GM23248 (cell line): ENCODE measurements around the gene SLC4A8. TPM values are rescaled to one million over a fixed set of nuclear protein-coding genes. Genes with fewer than 3 reads are reported as not detected.

Experiments
- DNase-seq: peaks from one replicate; pipeline ENCODE4 v3.0.0-alpha.2; 2015
- H2AFZ ChIP-seq: fragments of 200-600 bp; sonication (generic); 2 replicates; pipeline ENCODE4 v1.6.1; 2016; ENCODE audit warnings: antibody characterized with exemption
- H3F3A ChIP-seq: fragments of 200-600 bp; sonication (generic); 2 replicates; pipeline ENCODE4 v1.6.1; 2016; ENCODE audit warnings: mild to moderate bottlenecking, antibody characterized with exemption, mixed run types; ENCODE audit not compliant: insufficient read depth
- H3K27ac ChIP-seq: fragments of 200-600 bp; sonication (generic); 2 replicates; pipeline ENCODE4 v1.5.1; 2016; ENCODE audit warnings: mild to moderate bottlenecking
- H3K27me3 ChIP-seq: fragments of 200-600 bp; sonication (generic); replicated peaks from 2 replicates; pipeline ENCODE4 v1.6.1; 2016; ENCODE audit warnings: mild to moderate bottlenecking; ENCODE audit not compliant: insufficient read depth
- H3K36me3 ChIP-seq: fragments of 200-600 bp; sonication (generic); 2 replicates; pipeline ENCODE4 v1.6.1; 2016; ENCODE audit warnings: low read depth, mild to moderate bottlenecking
- H3K4me1 ChIP-seq: fragments of 200-600 bp; sonication (generic); 2 replicates; pipeline ENCODE4 v1.6.1; 2016; ENCODE audit warnings: mild to moderate bottlenecking; ENCODE audit not compliant: insufficient read depth
- H3K4me2 ChIP-seq: fragments of 200-600 bp; sonication (generic); one replicate; pipeline ENCODE4 v1.6.1; 2016; ENCODE audit warnings: mild to moderate bottlenecking; ENCODE audit not compliant: unreplicated experiment
- H3K4me3 ChIP-seq: fragments of 200-600 bp; sonication (generic); 2 replicates; pipeline ENCODE4 v1.5.1; 2016; ENCODE audit warnings: mild to moderate bottlenecking
- H3K79me2 ChIP-seq: fragments of 200-600 bp; sonication (generic); 2 replicates; pipeline ENCODE4 v1.6.1; 2016; ENCODE audit warnings: mild to moderate bottlenecking; ENCODE audit not compliant: insufficient read depth
- H3K9ac ChIP-seq: fragments of 200-600 bp; sonication (generic); 2 replicates; pipeline ENCODE4 v1.6.1; 2016; ENCODE audit warnings: mild to moderate bottlenecking
- H3K9me2 ChIP-seq: fragments of 200-600 bp; sonication (generic); 2 replicates; pipeline ENCODE4 v1.6.1; 2016; ENCODE audit warnings: mixed run types, mild to moderate bottlenecking, moderate library complexity; ENCODE audit not compliant: insufficient read depth
- H3K9me3 ChIP-seq: fragments of 200-600 bp; sonication (generic); one replicate; pipeline ENCODE4 v1.6.1; 2017; ENCODE audit warnings: low read depth
- H4K20me1 ChIP-seq: fragments of 200-600 bp; sonication (generic); 2 replicates; pipeline ENCODE4 v1.6.0; 2016; ENCODE audit not compliant: insufficient read depth
- EZH2 ChIP-seq: fragments of 200-600 bp; sonication (generic); IDR thresholded peaks from 2 replicates; pipeline ENCODE4 v1.6.1; 2018; ENCODE audit warnings: antibody characterized with exemption, mild to moderate bottlenecking; ENCODE audit not compliant: insufficient read depth, poor library complexity, severe bottlenecking
- EZH2phosphoT487 ChIP-seq: fragments of 200-600 bp; sonication (generic); IDR thresholded peaks from 2 replicates; pipeline ENCODE4 v1.6.1; 2018; ENCODE audit warnings: antibody characterized with exemption, moderate library complexity, mild to moderate bottlenecking, low read depth; ENCODE audit not compliant: insufficient read depth
- whole genome bisulfite sequencing, 2 experiments: methylation state at CpG; one replicate each; pipeline ENCODE4 v1.1.6; 2015 to 2017; ENCODE audit warnings: low lambda C conversion rate in 2 of 2, low coverage in 1 of 2; ENCODE audit errors: missing lambda C conversion rate in 2 of 2; 5-methylcytosine and 5-hydroxymethylcytosine counted together
- in situ Hi-C: fragments of 300-500 bp; cut with MboI; formaldehyde crosslinking; loops from 2 replicates; pipeline ENCODE4 v1.15.0; 2020
- polyA plus RNA-seq: library from polyadenylated mRNA; unstranded; fragments of >200 nt; fragmentation: Nextera tagmentation; extraction: Ambion mirVana; gene quantifications from 2 replicates; pipeline ENCODE4 v1.2.1, GENCODE V29; 2016
- total RNA-seq: library from RNA; depleted of rRNA; stranded (reverse); fragments of >200 nt; shearing (Covaris generic); gene quantifications from 2 replicates; pipeline ENCODE4 v1.2.3, GENCODE V29; 2014

Gene SLC4A8
- total and polyA plus RNA-seq, 2 experiments from 2014 or later = 2.6 to 3.1 TPM

DNA sequence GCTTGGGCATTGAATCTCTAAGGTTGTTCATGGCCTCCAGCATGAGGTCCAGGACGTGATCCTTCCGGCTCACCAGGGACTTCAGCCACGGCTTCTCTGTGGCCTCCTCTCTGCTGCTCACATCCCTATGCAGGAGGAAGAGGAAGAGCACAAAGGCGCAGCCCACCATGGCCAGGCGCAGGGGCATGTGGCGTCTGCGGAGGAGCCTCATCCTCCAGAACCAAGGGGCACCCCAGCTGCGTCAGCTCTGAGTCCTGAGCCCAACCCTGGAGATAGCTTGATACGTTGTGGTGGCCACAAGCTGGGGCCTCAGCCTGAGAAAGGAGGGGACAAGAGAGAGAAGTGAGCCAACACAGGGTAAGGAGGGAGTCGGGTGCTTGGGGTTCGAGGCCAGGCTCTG is 45.1 kb upstream of the SLC4A8 start:
- no peak for TF ChIP-seq EZH2phosphoT487
- TF ChIP-seq EZH2 = no peak
- no peaks in the 10 kb centered on the region for H3K9me2 ChIP-seq
- H3K9ac ChIP-seq = no peak overlapping the region
- 84 to 90% methylated on average over 10 to 11 of the region's 11 CpGs for WGBS, 2 experiments
- H3K79me2 ChIP-seq = no peaks in the 10 kb centered on the region
- H4K20me1 ChIP-seq = no peaks in the 10 kb centered on the region
- no peak overlapping the region for H3K27ac ChIP-seq
- in situ Hi-C loops = no loop called here
- no peak for DNase-seq
- peaks cover 7% of the 10 kb centered on the region; the same call in 1 of the 2 replicates for H3F3A ChIP-seq
- H3K36me3 ChIP-seq = no peaks in the 10 kb centered on the region
- no peak overlapping the region for H3K4me2 ChIP-seq
- H3K4me3 ChIP-seq = no peak overlapping the region
- no peak overlapping the region for H2AFZ ChIP-seq
- H3K27me3 ChIP-seq = no peaks in the 10 kb centered on the region
- no peaks in the 10 kb centered on the region for H3K9me3 ChIP-seq
- H3K4me1 ChIP-seq = peaks cover 7% of the 10 kb centered on the region; the same call in 1 of the 2 replicates

DNA sequence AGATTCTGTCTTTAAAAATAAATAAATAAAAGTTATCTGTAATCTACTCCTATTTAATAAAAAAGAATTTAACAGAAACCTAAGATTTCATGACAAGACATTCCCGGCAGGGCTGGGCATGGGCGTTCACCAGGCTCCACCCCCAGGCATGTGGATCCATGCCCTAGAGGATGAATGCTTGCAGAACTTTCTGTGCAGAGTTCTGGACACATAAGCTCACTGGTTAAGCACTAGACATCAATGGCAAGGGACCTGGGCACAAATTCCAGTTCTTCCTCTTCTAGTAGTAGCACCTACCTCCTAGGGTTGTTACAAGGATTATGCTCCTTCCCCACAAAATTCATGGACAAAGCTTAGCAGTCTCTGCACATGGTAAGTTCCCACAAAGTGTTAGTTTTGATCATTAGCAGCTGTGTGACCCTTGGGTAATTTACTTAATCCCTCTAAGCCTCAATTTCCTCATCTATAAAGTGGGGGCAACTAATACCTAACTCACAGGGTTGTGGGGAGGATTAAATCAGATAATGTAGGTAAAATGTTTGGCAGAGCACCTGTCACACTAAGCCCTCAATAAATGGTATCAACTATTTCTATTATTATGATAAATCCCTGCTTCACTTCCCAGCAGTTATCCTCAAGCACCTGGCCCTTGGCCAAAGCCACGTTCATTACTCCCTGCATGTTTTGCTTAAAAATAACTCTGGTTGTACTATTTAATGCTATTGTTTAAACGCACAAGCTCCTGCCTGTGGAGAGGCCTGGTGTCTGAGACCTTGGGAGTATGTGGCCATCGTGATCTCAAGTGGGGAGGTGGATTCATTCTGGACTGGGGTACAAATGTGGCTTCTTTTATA is 43.2 kb upstream of the SLC4A8 start:
- peak; percentile 60 for DNase-seq
- Histone ChIP-seq H3K36me3 (no peaks in the 10 kb centered on the region), H3K9me2 (no peaks in the 10 kb centered on the region), H3K79me2 (no peaks in the 10 kb centered on the region), H2AFZ (no peak overlapping the region), H3F3A (no peaks in the 10 kb centered on the region), H3K4me3 (no peak overlapping the region), H3K9me3 (no peaks in the 10 kb centered on the region), H3K27ac (no peak overlapping the region), H3K4me2 (no peak overlapping the region), H3K9ac (no peak overlapping the region), H3K27me3 (no peaks in the 10 kb centered on the region), H4K20me1 (no peaks in the 10 kb centered on the region), H3K4me1 (no peaks in the 10 kb centered on the region)
- in situ Hi-C loops = no loop called here
- no peak for TF ChIP-seq EZH2
- TF ChIP-seq EZH2phosphoT487 = no peak
- WGBS, 2 experiments = 40 to 45% methylated on average over 5 of the region's 5 CpGs

DNA sequence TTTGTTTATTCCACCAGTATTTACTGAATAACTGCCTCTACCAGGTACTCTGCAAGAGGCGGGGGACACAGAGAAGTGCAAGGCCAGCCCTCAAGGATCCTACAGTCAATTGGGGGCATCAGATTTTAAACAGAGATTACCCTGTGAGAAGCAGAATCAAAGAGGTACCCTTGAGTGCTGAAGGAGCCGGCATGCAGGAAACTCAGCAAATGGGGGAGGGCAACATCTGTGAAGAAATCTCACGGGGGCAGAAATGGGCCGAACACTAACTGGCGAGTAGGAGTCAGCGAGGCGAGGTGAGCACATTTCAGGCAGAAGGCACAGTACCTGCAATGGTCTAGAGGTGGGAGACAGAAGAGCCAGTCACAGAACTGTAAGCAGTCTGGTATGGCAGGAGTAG is 42.5 kb upstream of the SLC4A8 start:
- no peaks in the 10 kb centered on the region for H4K20me1 ChIP-seq
- no peaks in the 10 kb centered on the region for H3K9me2 ChIP-seq
- TF ChIP-seq EZH2 (no peak), EZH2phosphoT487 (no peak)
- no peak overlapping the region for H3K4me2 ChIP-seq
- no peaks in the 10 kb centered on the region for H3F3A ChIP-seq
- H3K36me3 ChIP-seq = no peaks in the 10 kb centered on the region
- H2AFZ ChIP-seq = no peak overlapping the region
- DNase-seq = no peak
- in situ Hi-C loops = no loop called here
- no peaks in the 10 kb centered on the region for H3K79me2 ChIP-seq
- H3K27me3 ChIP-seq = no peaks in the 10 kb centered on the region
- no peak overlapping the region for H3K27ac ChIP-seq
- no peaks in the 10 kb centered on the region for H3K9me3 ChIP-seq
- WGBS, 2 experiments = 87 to 89% methylated on average over 7 of the region's 7 CpGs
- no peak overlapping the region for H3K4me3 ChIP-seq
- no peak overlapping the region for H3K9ac ChIP-seq
- H3K4me1 ChIP-seq = no peaks in the 10 kb centered on the region

- Histone ChIP-seq H2AFZ (no peak overlapping the region), H3K27me3 (no peaks in the 10 kb centered on the region), H3K79me2 (no peaks in the 10 kb centered on the region), H3K9me2 (no peaks in the 10 kb centered on the region), H3K36me3 (no peaks in the 10 kb centered on the region), H3K9ac (no peak overlapping the region), H3K9me3 (no peaks in the 10 kb centered on the region), H3K4me2 (no peak overlapping the region), H3K4me1 (peaks cover 7% of the 10 kb centered on the region), H3F3A (peaks cover 7% of the 10 kb centered on the region), H3K27ac (no peak overlapping the region), H4K20me1 (no peaks in the 10 kb centered on the region), H3K4me3 (no peak overlapping the region)
- no peak for DNase-seq
- no peak for TF ChIP-seq EZH2phosphoT487
- TF ChIP-seq EZH2 = no peak
- in situ Hi-C loops = no loop called here
- 86 to 87% methylated on average over 6 of the region's 6 CpGs for WGBS, 2 experiments
These were observed 41.2 kb upstream of the SLC4A8 start for GRCh38 chr12:51383269-51383905.
